ENCODE measurements around the gene RAB26.

The RAB26 gene

GRCh38 chr16:2173366-2173765 lies 24.9 kb downstream of the RAB26 start:
- no peaks in the 10 kb centered on the region for H3K27me3 ChIP-seq (ENCODE audit: control insufficient read depth, insufficient read depth, low read length)
- no peak for DNase-seq (ENCODE audit: low read depth, low spot score)
- WGBS (ENCODE audit: insufficient coverage, insufficient read length) = no CpG with 5 or more reads among the region's 14 CpGs
- H3K9me3 ChIP-seq (ENCODE audit: control insufficient read depth, insufficient read depth, low read length) = no peaks in the 10 kb centered on the region
- H3K4me1 ChIP-seq (ENCODE audit: control insufficient read depth, insufficient read depth, low read length) = no peaks in the 10 kb centered on the region; the same call in 1 of the 2 replicates
- H3K27ac ChIP-seq (ENCODE audit: low read length) = no peak overlapping the region
- H3K36me3 ChIP-seq (ENCODE audit: control insufficient read depth, insufficient read depth, low read length) = peaks cover 75% of the 10 kb centered on the region
- no peak overlapping the region for H3K4me3 ChIP-seq (ENCODE audit: low read length)

GRCh38 chr16:2173916-2174315 lies 25.5 kb downstream of the RAB26 start:
- Histone ChIP-seq H3K4me3 (ENCODE audit: low read length) (no peak overlapping the region), H3K9me3 (ENCODE audit: control insufficient read depth, insufficient read depth, low read length) (no peaks in the 10 kb centered on the region), H3K4me1 (ENCODE audit: control insufficient read depth, insufficient read depth, low read length) (no peaks in the 10 kb centered on the region; the same call in 1 of the 2 replicates), H3K36me3 (ENCODE audit: control insufficient read depth, insufficient read depth, low read length) (peaks cover 71% of the 10 kb centered on the region), H3K27ac (ENCODE audit: low read length) (no peak overlapping the region), H3K27me3 (ENCODE audit: control insufficient read depth, insufficient read depth, low read length) (no peaks in the 10 kb centered on the region)
- DNase-seq (ENCODE audit: low read depth, low spot score) = no peak
- no CpG with 5 or more reads among the region's 4 CpGs for WGBS (ENCODE audit: insufficient coverage, insufficient read length)

GRCh38 chr16:2174396-2175131 lies 26.1 kb downstream of the RAB26 start:
- DNase-seq (ENCODE audit: low read depth, low spot score) = no peak
- Histone ChIP-seq H3K4me1 (ENCODE audit: control insufficient read depth, insufficient read depth, low read length) (peaks cover 2% of the 10 kb centered on the region; the same call in 1 of the 2 replicates), H3K27ac (ENCODE audit: low read length) (no peak overlapping the region), H3K9me3 (ENCODE audit: control insufficient read depth, insufficient read depth, low read length) (no peaks in the 10 kb centered on the region), H3K27me3 (ENCODE audit: control insufficient read depth, insufficient read depth, low read length) (no peaks in the 10 kb centered on the region), H3K4me3 (ENCODE audit: low read length) (no peak overlapping the region), H3K36me3 (ENCODE audit: control insufficient read depth, insufficient read depth, low read length) (peaks cover 68% of the 10 kb centered on the region)
- no CpG with 5 or more reads among the region's 21 CpGs for WGBS (ENCODE audit: insufficient coverage, insufficient read length)

- Histone ChIP-seq H3K27ac (ENCODE audit: low read length) (no peak overlapping the region), H3K36me3 (ENCODE audit: control insufficient read depth, insufficient read depth, low read length) (peaks cover 59% of the 10 kb centered on the region), H3K4me1 (ENCODE audit: control insufficient read depth, insufficient read depth, low read length) (peaks cover 2% of the 10 kb centered on the region; the same call in 1 of the 2 replicates), H3K4me3 (ENCODE audit: low read length) (no peak overlapping the region), H3K27me3 (ENCODE audit: control insufficient read depth, insufficient read depth, low read length) (no peaks in the 10 kb centered on the region), H3K9me3 (ENCODE audit: control insufficient read depth, insufficient read depth, low read length) (no peaks in the 10 kb centered on the region)
- WGBS (ENCODE audit: insufficient coverage, insufficient read length) = no CpG with 5 or more reads among the region's 10 CpGs
- no peak for DNase-seq (ENCODE audit: low read depth, low spot score)
Observed at GRCh38 chr16:2175454-2175853, 27.0 kb downstream of the RAB26 start.

GRCh38 chr16:2176047-2176446 lies 27.6 kb downstream of the RAB26 start:
- Histone ChIP-seq H3K36me3 (ENCODE audit: control insufficient read depth, insufficient read depth, low read length) (peaks cover 55% of the 10 kb centered on the region), H3K27me3 (ENCODE audit: control insufficient read depth, insufficient read depth, low read length) (no peaks in the 10 kb centered on the region), H3K9me3 (ENCODE audit: control insufficient read depth, insufficient read depth, low read length) (no peaks in the 10 kb centered on the region), H3K4me1 (ENCODE audit: control insufficient read depth, insufficient read depth, low read length) (peaks cover 2% of the 10 kb centered on the region; the same call in 1 of the 2 replicates), H3K27ac (ENCODE audit: low read length) (no peak overlapping the region), H3K4me3 (ENCODE audit: low read length) (no peak overlapping the region)
- DNase-seq (ENCODE audit: low read depth, low spot score) = no peak
- WGBS (ENCODE audit: insufficient coverage, insufficient read length) = no CpG with 5 or more reads among the region's 23 CpGs

- H3K36me3 ChIP-seq (ENCODE audit: control insufficient read depth, insufficient read depth, low read length) = peaks cover 46% of the 10 kb centered on the region
- peaks cover 2% of the 10 kb centered on the region for H3K4me1 ChIP-seq (ENCODE audit: control insufficient read depth, insufficient read depth, low read length)
- no CpG with 5 or more reads among the region's 18 CpGs for WGBS (ENCODE audit: insufficient coverage, insufficient read length)
- no peaks in the 10 kb centered on the region for H3K27me3 ChIP-seq (ENCODE audit: control insufficient read depth, insufficient read depth, low read length)
- no peak for DNase-seq (ENCODE audit: low read depth, low spot score)
- H3K27ac ChIP-seq (ENCODE audit: low read length) = no peak overlapping the region
- H3K4me3 ChIP-seq (ENCODE audit: low read length) = no peak overlapping the region
- H3K9me3 ChIP-seq (ENCODE audit: control insufficient read depth, insufficient read depth, low read length) = no peaks in the 10 kb centered on the region
Observed at GRCh38 chr16:2177101-2177500, 28.7 kb downstream of the RAB26 start.

GRCh38 chr16:2177561-2177960 lies 29.1 kb downstream of the RAB26 start:
- no peak overlapping the region for H3K27ac ChIP-seq (ENCODE audit: low read length)
- H3K4me1 ChIP-seq (ENCODE audit: control insufficient read depth, insufficient read depth, low read length) = peaks cover 2% of the 10 kb centered on the region
- no peaks in the 10 kb centered on the region for H3K9me3 ChIP-seq (ENCODE audit: control insufficient read depth, insufficient read depth, low read length)
- DNase-seq (ENCODE audit: low read depth, low spot score) = no peak
- no CpG with 5 or more reads among the region's 20 CpGs for WGBS (ENCODE audit: insufficient coverage, insufficient read length)
- H3K36me3 ChIP-seq (ENCODE audit: control insufficient read depth, insufficient read depth, low read length) = peaks cover 44% of the 10 kb centered on the region
- no peaks in the 10 kb centered on the region for H3K27me3 ChIP-seq (ENCODE audit: control insufficient read depth, insufficient read depth, low read length)
- H3K4me3 ChIP-seq (ENCODE audit: low read length) = no peak overlapping the region

- Histone ChIP-seq H3K9me3 (ENCODE audit: control insufficient read depth, insufficient read depth, low read length) (no peaks in the 10 kb centered on the region), H3K4me1 (ENCODE audit: control insufficient read depth, insufficient read depth, low read length) (peaks cover 2% of the 10 kb centered on the region), H3K36me3 (ENCODE audit: control insufficient read depth, insufficient read depth, low read length) (peaks cover 34% of the 10 kb centered on the region), H3K27me3 (ENCODE audit: control insufficient read depth, insufficient read depth, low read length) (no peaks in the 10 kb centered on the region), H3K4me3 (ENCODE audit: low read length) (no peak overlapping the region; the same call in 1 of the 2 replicates), H3K27ac (ENCODE audit: low read length) (no peak overlapping the region)
- no CpG with 5 or more reads among the region's 106 CpGs for WGBS (ENCODE audit: insufficient coverage, insufficient read length)
- DNase-seq (ENCODE audit: low read depth, low spot score) = peak; percentile 18
Observed at GRCh38 chr16:2178321-2179106, 30.1 kb downstream of the RAB26 start.

GRCh38 chr16:2179107-2179501 lies 30.7 kb downstream of the RAB26 start:
- no peak for DNase-seq (ENCODE audit: low read depth, low spot score)
- Histone ChIP-seq H3K4me1 (ENCODE audit: control insufficient read depth, insufficient read depth, low read length) (peaks cover 2% of the 10 kb centered on the region), H3K36me3 (ENCODE audit: control insufficient read depth, insufficient read depth, low read length) (peaks cover 29% of the 10 kb centered on the region), H3K27ac (ENCODE audit: low read length) (no peak overlapping the region), H3K27me3 (ENCODE audit: control insufficient read depth, insufficient read depth, low read length) (no peaks in the 10 kb centered on the region), H3K4me3 (ENCODE audit: low read length) (no peak overlapping the region; the same call in 1 of the 2 replicates), H3K9me3 (ENCODE audit: control insufficient read depth, insufficient read depth, low read length) (no peaks in the 10 kb centered on the region)
- no CpG with 5 or more reads among the region's 50 CpGs for WGBS (ENCODE audit: insufficient coverage, insufficient read length)

- Histone ChIP-seq H3K4me1 (ENCODE audit: control insufficient read depth, insufficient read depth, low read length) (peaks cover 2% of the 10 kb centered on the region), H3K27me3 (ENCODE audit: control insufficient read depth, insufficient read depth, low read length) (no peaks in the 10 kb centered on the region), H3K36me3 (ENCODE audit: control insufficient read depth, insufficient read depth, low read length) (peaks cover 25% of the 10 kb centered on the region), H3K27ac (ENCODE audit: low read length) (no peak overlapping the region), H3K4me3 (ENCODE audit: low read length) (no peak overlapping the region), H3K9me3 (ENCODE audit: control insufficient read depth, insufficient read depth, low read length) (no peaks in the 10 kb centered on the region)
- WGBS (ENCODE audit: insufficient coverage, insufficient read length) = no CpG with 5 or more reads among the region's 31 CpGs
- DNase-seq (ENCODE audit: low read depth, low spot score) = no peak
Observed at GRCh38 chr16:2179576-2179975, 31.2 kb downstream of the RAB26 start.
